IPS-20b (cell line): ENCODE data around the gene GPR82.

Source experiments
- H3K27ac ChIP-seq: one replicate; pipeline ENCODE4 v1.5.1; 2013; ENCODE audit warnings: low read length
- H3K27me3 ChIP-seq: 2 replicates; pipeline ENCODE4 v1.6.1; 2013; ENCODE audit warnings: mild to moderate bottlenecking, low read length, inconsistent platforms; ENCODE audit not compliant: insufficient read depth
- H3K36me3 ChIP-seq: 2 replicates; pipeline ENCODE4 v1.6.1; 2013; ENCODE audit warnings: low read depth, mild to moderate bottlenecking, inconsistent platforms, low read length, moderate library complexity; ENCODE audit not compliant: insufficient read depth
- H3K4me1 ChIP-seq: 2 replicates; pipeline ENCODE4 v1.6.1; 2013; ENCODE audit warnings: mild to moderate bottlenecking, control low read depth, inconsistent platforms, low read length, moderate library complexity; ENCODE audit not compliant: insufficient read depth
- H3K4me3 ChIP-seq: 2 replicates; pipeline ENCODE4 v1.5.1; 2013; ENCODE audit warnings: mild to moderate bottlenecking, low read length, inconsistent platforms
- H3K9ac ChIP-seq: 2 replicates; pipeline ENCODE4 v1.6.1; 2013; ENCODE audit warnings: low read depth, mild to moderate bottlenecking, inconsistent platforms, low read length, moderate library complexity
- H3K9me3 ChIP-seq: 2 replicates; pipeline ENCODE4 v1.6.1; 2013; ENCODE audit warnings: mild to moderate bottlenecking, low read depth, low read length, inconsistent platforms; ENCODE audit not compliant: insufficient read depth

The GPR82 gene

DNA sequence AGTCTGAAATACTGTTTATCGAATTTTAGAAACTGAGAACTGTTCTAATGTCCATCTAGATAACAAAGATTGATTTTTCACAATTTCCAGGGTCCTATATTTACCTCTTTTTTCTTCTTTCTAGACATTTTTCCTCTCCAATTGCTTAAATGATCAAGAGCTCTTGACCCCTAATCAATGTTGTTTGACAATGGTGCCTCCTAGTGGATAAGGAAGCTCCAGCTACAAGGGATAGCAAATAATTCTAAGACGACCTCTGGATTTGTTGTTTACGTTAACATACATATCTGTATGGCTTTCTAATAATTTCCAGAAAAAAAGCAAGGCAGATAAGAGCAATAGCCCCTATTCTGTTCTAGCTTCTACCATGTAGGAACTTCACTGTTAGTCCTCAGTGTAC, 35.8 kb downstream of the GPR82 start:
- Histone ChIP-seq H3K27ac (no peak overlapping the region), H3K27me3 (no peaks in the 10 kb centered on the region)

GRCh38 chrX:41761169-41761568, 37.2 kb downstream of the GPR82 start:
- H3K27me3 ChIP-seq = no peaks in the 10 kb centered on the region
- no peak overlapping the region for H3K9ac ChIP-seq
- no peak overlapping the region for H3K4me3 ChIP-seq
- no peak overlapping the region for H3K27ac ChIP-seq
- no peaks in the 10 kb centered on the region for H3K4me1 ChIP-seq
- H3K36me3 ChIP-seq = no peaks in the 10 kb centered on the region
- no peaks in the 10 kb centered on the region for H3K9me3 ChIP-seq

More for the DNA sequence above, 35.8 kb downstream of the GPR82 start:
- H3K36me3 ChIP-seq = no peaks in the 10 kb centered on the region
- no peak overlapping the region for H3K9ac ChIP-seq
- no peak overlapping the region for H3K4me3 ChIP-seq
- H3K9me3 ChIP-seq = no peaks in the 10 kb centered on the region
- H3K4me1 ChIP-seq = no peaks in the 10 kb centered on the region

DNA sequence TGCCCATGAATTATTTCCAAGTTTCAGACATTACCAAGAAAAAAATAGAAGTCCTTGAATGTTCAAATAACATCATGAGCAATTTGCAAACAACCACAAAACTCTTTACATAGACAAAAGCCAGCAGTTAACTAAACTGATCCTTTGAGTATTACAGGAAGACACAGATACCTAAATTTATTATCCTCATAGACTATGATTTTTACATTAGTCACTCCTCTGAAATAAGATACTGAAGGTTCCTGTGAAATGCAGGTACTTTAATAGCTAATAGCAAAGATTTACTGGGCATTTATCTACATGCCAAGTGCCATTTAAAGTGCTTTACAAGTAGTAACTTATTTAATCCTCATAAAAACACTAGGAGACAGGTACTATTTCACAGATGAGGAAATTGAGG, 37.7 kb downstream of the GPR82 start:
- no peaks in the 10 kb centered on the region for H3K4me1 ChIP-seq
- H3K4me3 ChIP-seq = no peak overlapping the region
- H3K9ac ChIP-seq = no peak overlapping the region
- no peaks in the 10 kb centered on the region for H3K27me3 ChIP-seq
- no peaks in the 10 kb centered on the region for H3K9me3 ChIP-seq
- H3K27ac ChIP-seq = no peak overlapping the region
- H3K36me3 ChIP-seq = no peaks in the 10 kb centered on the region

GRCh38 chrX:41779030-41779564, 55.1 kb downstream of the GPR82 start:
- Histone ChIP-seq H3K27me3 (no peaks in the 10 kb centered on the region), H3K27ac (no peak overlapping the region), H3K4me1 (no peaks in the 10 kb centered on the region), H3K9me3 (no peaks in the 10 kb centered on the region), H3K4me3 (no peak overlapping the region), H3K9ac (no peak overlapping the region), H3K36me3 (no peaks in the 10 kb centered on the region)
